ENCODE measurements around the gene PNLIPRP2.

GRCh38 chr10:116668018-116668417, 47.3 kb downstream of the PNLIPRP2 start:
- no peak for TF ChIP-seq CTCF (conservative IDR thresholded peaks at IDR 0.05; ENCODE audit: low read depth, low read length)
- no peak for TF ChIP-seq SMC3 (IDR thresholded peaks at IDR 0.05; ENCODE audit: low read depth, low read length)

Data from IMR-90 (cell line).